PC-9 (cell line): ENCODE results near the gene VAMP5.

Source experiments
- CTCF ChIP-seq: fragments of 200-600 bp; sonication (generic); conservative IDR thresholded peaks from 2 replicates; pipeline ENCODE4 v1.6.1; 2017; ENCODE audit warnings: mixed run types, antibody characterized with exemption, mild to moderate bottlenecking, moderate library complexity
- EZH2 ChIP-seq: fragments of 200-600 bp; sonication (generic); IDR thresholded peaks from 2 replicates; pipeline ENCODE4 v1.8.0; 2017; ENCODE audit warnings: antibody characterized with exemption, low read depth

- TF ChIP-seq CTCF (no peak), EZH2 (no peak)
Measured at GRCh38 chr2:85623991-85624390, 39.8 kb downstream of the VAMP5 start.
